HCT116 (cell line): Measurements from ENCODE around the gene SESN3. TPM values are rescaled to one million over a fixed set of nuclear protein-coding genes. Genes with fewer than 3 reads are reported as not detected.

Experiments used
- ATAC-seq: fragments of 200-7000 bp; cut with Tn5 transposase; 2 replicates; pipeline ENCODE4 v1.9.1; 2020; ENCODE audit warnings: mild to moderate bottlenecking, moderate library complexity
- BruUV-seq: library from RNA; stranded (reverse); fragments of 400-500 nt; replicated peaks from 2 replicates; lab custom pipeline; 2021; lab: Mats Ljungman, UMichigan
- CTCF ChIA-PET: fragments of 300-600 bp; sonication (Branson Sonifier 250); formaldehyde crosslinking; loops from one replicate; lab custom pipeline; 2021; ENCODE audit warnings: antibody characterized with exemption; lab: Charles Lee
- POLR2A ChIA-PET: fragments of 300-600, 350-600 bp; sonication (Branson Sonifier 250); formaldehyde crosslinking; loops from one replicate; lab custom pipeline; 2021; ENCODE audit warnings: antibody characterized with exemption; lab: Charles Lee
- RAD21 ChIA-PET, 2 experiments: fragments of 300-600 bp; sonication (Branson Sonifier 250); formaldehyde crosslinking; loops; one replicate each; lab custom pipeline; 2023; ENCODE audit warnings: low total read pairs in 2 of 2; ENCODE audit not compliant: uncharacterized antibody in 2 of 2, unreplicated experiment in 2 of 2, low non-redundant PET in 1 of 2; lab: Charles Lee
- DNase-seq: peaks from one replicate; pipeline ENCODE4 v3.0.0-alpha.2; 2010; ENCODE audit warnings: low read depth, low spot score
- H2AFZ ChIP-seq: fragments of 200-600 bp; shearing (Covaris generic), sonication (generic); 2 replicates; pipeline ENCODE4 v1.6.1; 2017; ENCODE audit warnings: low read depth, mixed run types, mixed read lengths, antibody characterized with exemption, low read length; ENCODE audit not compliant: poor library complexity, severe bottlenecking
- H3K27ac ChIP-seq: 2 replicates; pipeline ENCODE4 v1.5.1; 2012; ENCODE audit warnings: low read depth, low read length
- H3K27me3 ChIP-seq: fragments of 200-600 bp; sonication (generic); 2 replicates; pipeline ENCODE4 v1.6.1; 2016; ENCODE audit warnings: mixed run types, low read length, mixed read lengths; ENCODE audit not compliant: insufficient read depth
- H3K36me3 ChIP-seq, 2 experiments: fragments of 200-500 bp in 1 of 2; fragments of 200-600 bp in 1 of 2; sonication (Bioruptor generic) in 1 of 2; sonication (generic) in 1 of 2; 2 replicates each; pipeline versions ENCODE4 v1.5.1 to v1.6.1; 2014 to 2016; ENCODE audit warnings: low read length in 2 of 2, inconsistent platforms in 1 of 2, mixed read lengths in 1 of 2, mixed run types in 1 of 2; ENCODE audit not compliant: insufficient read depth in 2 of 2, control insufficient read depth in 1 of 2
- H3K4me1 ChIP-seq, 2 experiments: fragments of 200-600 bp in 1 of 2; sonication (generic) in 1 of 2; 2 replicates each; pipeline versions ENCODE4 v1.5.1 to v1.6.1; 2012 to 2017; ENCODE audit warnings: low read length in 2 of 2, inconsistent platforms in 1 of 2, mild to moderate bottlenecking in 1 of 2, mixed read lengths in 1 of 2, mixed run types in 1 of 2, moderate library complexity in 1 of 2; ENCODE audit not compliant: insufficient read depth in 2 of 2, control insufficient read depth in 1 of 2
- H3K4me2 ChIP-seq: fragments of 200-600 bp; sonication (generic); 2 replicates; pipeline ENCODE4 v1.6.1; 2017; ENCODE audit warnings: mixed run types, low read length, mixed read lengths
- H3K4me3 ChIP-seq, 2 experiments: fragments of 200-600 bp in 1 of 2; sonication (generic) in 1 of 2; replicated peaks in 1 of 2; 2 replicates each; pipeline ENCODE4 v1.5.1; 2011 to 2016; ENCODE audit warnings: low read length in 2 of 2, control low read depth in 1 of 2, low read depth in 1 of 2, mild to moderate bottlenecking in 1 of 2, mixed read lengths in 1 of 2, mixed run types in 1 of 2
- H3K79me2 ChIP-seq: fragments of 200-600 bp; sonication (generic); 2 replicates; pipeline ENCODE4 v1.6.1; 2017; ENCODE audit warnings: mild to moderate bottlenecking, mixed run types, low read length, moderate library complexity, mixed read lengths; ENCODE audit not compliant: insufficient read depth
- H3K9ac ChIP-seq: fragments of 200-600 bp; sonication (generic); 2 replicates; pipeline ENCODE4 v1.6.1; 2016; ENCODE audit warnings: low read length, mixed read lengths
- H3K9me2 ChIP-seq: fragments of 200-600 bp; sonication (generic), shearing (Covaris generic); 2 replicates; pipeline ENCODE4 v1.6.1; 2017; ENCODE audit warnings: mixed run types, mild to moderate bottlenecking, moderate library complexity; ENCODE audit not compliant: insufficient read depth
- H3K9me3 ChIP-seq, 2 experiments: fragments of 200-500 bp in 1 of 2; fragments of 200-600 bp in 1 of 2; sonication (Bioruptor generic) in 1 of 2; sonication (generic) in 1 of 2; 2 replicates each; pipeline ENCODE4 v1.6.1; 2014 to 2017; ENCODE audit warnings: low read length in 2 of 2, mixed read lengths in 2 of 2, inconsistent platforms in 1 of 2, low read depth in 1 of 2, mild to moderate bottlenecking in 1 of 2, mixed run types in 1 of 2, moderate library complexity in 1 of 2; ENCODE audit not compliant: control insufficient read depth in 1 of 2, insufficient read depth in 1 of 2
- H4K20me1 ChIP-seq: fragments of 200-600 bp; sonication (generic), shearing (Covaris generic); 2 replicates; pipeline ENCODE4 v1.6.1; 2017; ENCODE audit warnings: mixed run types, mild to moderate bottlenecking, moderate library complexity; ENCODE audit not compliant: insufficient read depth
- EGR1 ChIP-seq: IDR thresholded peaks from 2 replicates; pipeline ENCODE4 v1.6.1; 2012; ENCODE audit warnings: low read depth
- EZH2phosphoT487 ChIP-seq: fragments of 200-600 bp; IDR thresholded peaks from 2 replicates; pipeline ENCODE4 v1.6.1; 2018; ENCODE audit warnings: antibody characterized with exemption, borderline replicate concordance
- POLR2AphosphoS5 ChIP-seq: IDR thresholded peaks from 2 replicates; pipeline ENCODE4 v1.6.1; 2011; ENCODE audit warnings: mild to moderate bottlenecking, low read depth, low read length, moderate library complexity
- SP1 ChIP-seq: IDR thresholded peaks from 2 replicates; pipeline ENCODE4 v1.6.1; 2012; ENCODE audit warnings: low read depth
- SRF ChIP-seq: IDR thresholded peaks from 2 replicates; pipeline ENCODE4 v1.6.1; 2012; ENCODE audit warnings: low read depth
- YY1 ChIP-seq: IDR thresholded peaks from 2 replicates; pipeline ENCODE4 v1.6.1; 2011; ENCODE audit warnings: low read length, low read depth, moderate library complexity, mild to moderate bottlenecking; ENCODE audit not compliant: insufficient replicate concordance; ENCODE audit errors: extremely low read depth
- intact Hi-C: fragments of 100-400 bp; cut with micrococcal nuclease; formaldehyde crosslinking; loops from 2 replicates; pipeline ENCODE4 v1.10.0; 2022
- total RNA-seq: library from RNA; stranded (reverse); gene quantifications from one replicate; pipeline ENCODE4 v1.2.1, GENCODE V29; 2021; ENCODE audit not compliant: unreplicated experiment
- TF ChIP-seq, protein P1 (sequence below): IDR thresholded peaks from 2 replicates; pipeline ENCODE4 v1.6.1; 2012

The SESN3 gene
- total RNA-seq, 1 experiment from 2014 or later, result 4.2 TPM

DNA sequence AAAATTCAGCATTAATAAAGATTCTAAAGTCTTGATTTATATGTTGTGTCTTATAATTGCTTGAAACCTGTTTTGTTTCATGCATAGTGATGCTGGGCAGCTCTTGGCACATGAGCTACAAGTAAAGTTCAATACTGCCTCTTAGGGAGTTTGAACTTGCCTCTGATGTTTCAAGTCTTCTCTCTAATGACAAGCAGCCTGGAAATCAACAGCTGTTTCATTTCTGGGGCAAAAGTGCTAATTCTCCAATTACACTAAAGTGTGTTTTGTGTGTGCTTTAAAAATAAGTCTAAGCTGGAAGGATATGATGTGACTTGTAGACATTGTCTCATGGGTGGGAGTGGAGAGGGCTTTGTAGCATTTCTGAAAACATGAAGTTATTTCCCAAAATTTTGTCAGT, 23.7 kb upstream of the SESN3 start:
- Histone ChIP-seq H3K36me3 (no peaks in the 10 kb centered on the region), H3K4me2 (peak overlapping the region; percentile 59), H3K9me2 (no peaks in the 10 kb centered on the region), H3K4me1 (peaks cover 13 to 14% of the 10 kb centered on the region in 2 experiments), H3K27me3 (no peaks in the 10 kb centered on the region), H3K27ac (no peak overlapping the region), H3K79me2 (no peaks in the 10 kb centered on the region), H3K9me3 (no peaks in the 10 kb centered on the region)
- CTCF ChIA-PET, result no interaction called here
- no peak for TF ChIP-seq YY1
- TF ChIP-seq SRF, result no peak
- TF ChIP-seq, protein P1, sequence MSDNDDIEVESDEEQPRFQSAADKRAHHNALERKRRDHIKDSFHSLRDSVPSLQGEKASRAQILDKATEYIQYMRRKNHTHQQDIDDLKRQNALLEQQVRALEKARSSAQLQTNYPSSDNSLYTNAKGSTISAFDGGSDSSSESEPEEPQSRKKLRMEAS, result no peak
- TF ChIP-seq EGR1, result no peak
- TF ChIP-seq, all 23 proteins: peak for 0
- peak overlapping the region; percentile 82 for H2AFZ ChIP-seq
- ATAC-seq (no peak), DNase-seq (no peak)
- BruUV-seq, result no TSS peak
- H3K4me3 ChIP-seq, result no peak overlapping the region
- RAD21 ChIA-PET, result interaction anchor here in 1 of 2 experiments (0.6 kb wide), 1 partner anchor 24 kb away, joined by 5 read pairs; the partner anchor contains the start of gene SESN3
- H3K9ac ChIP-seq, result no peak overlapping the region
- H4K20me1 ChIP-seq, result no peaks in the 10 kb centered on the region
- POLR2A ChIA-PET, result no interaction called here
- intact Hi-C loops, result loop anchor here (1.0 kb wide), 1 partner anchor 23 kb away; the partner anchor contains the start of gene SESN3

DNA sequence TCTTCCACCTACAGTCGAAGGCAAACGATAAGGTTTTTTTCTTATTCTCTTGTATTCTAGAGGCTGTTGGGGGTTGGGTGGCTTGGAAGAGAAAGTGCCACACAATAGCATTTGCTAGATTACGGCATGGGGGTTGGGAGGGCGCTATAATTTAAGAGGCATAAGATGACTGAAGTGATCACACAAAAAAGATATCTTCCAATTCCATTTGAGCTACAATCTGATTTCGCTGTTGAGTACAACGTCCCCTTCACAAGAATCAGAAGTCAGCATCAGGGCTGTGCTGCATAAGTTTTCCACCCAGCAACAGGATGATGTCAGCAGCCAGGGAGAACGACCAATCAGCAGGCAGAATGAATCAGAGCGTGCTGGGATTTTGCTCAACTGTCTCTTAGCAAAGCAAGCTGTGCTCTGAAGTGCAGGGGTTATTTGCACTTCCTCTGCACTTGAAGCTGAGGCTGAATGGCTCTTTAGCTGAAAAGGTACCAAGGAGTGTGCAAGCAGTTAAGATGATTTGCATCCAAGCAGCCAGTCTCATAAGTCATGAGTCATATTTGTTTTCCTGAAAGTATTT, 23.2 kb upstream of the SESN3 start:
- POLR2A ChIA-PET, result no interaction called here

More for the DNA sequence above, 23.2 kb upstream of the SESN3 start:
- Histone ChIP-seq H3K4me3 (peak overlapping the region; percentile 24 to 38), H3K79me2 (no peaks in the 10 kb centered on the region), H3K4me1 (peaks cover 13 to 14% of the 10 kb centered on the region in 2 experiments), H3K9me3 (no peaks in the 10 kb centered on the region), H2AFZ (peak overlapping the region; percentile 82), H3K27ac (no peak overlapping the region), H3K27me3 (no peaks in the 10 kb centered on the region), H3K9ac (no peak overlapping the region), H3K9me2 (no peaks in the 10 kb centered on the region), H3K36me3 (no peaks in the 10 kb centered on the region), H4K20me1 (no peaks in the 10 kb centered on the region), H3K4me2 (peak overlapping the region; percentile 59)
- no TSS peak for BruUV-seq
- ChIA-PET RAD21 (interaction anchor here in 1 of 2 experiments (0.6 kb wide), 1 partner anchor 23 kb away, joined by 5 read pairs; the partner anchor contains the start of gene SESN3), CTCF (interaction anchor here (1.5 kb wide), 1 partner anchor 451 kb away, joined by 3 read pairs; no protein-coding TSS in a partner anchor)
- DNase-seq, result peak; percentile 64
- intact Hi-C loops, result loop anchor here (1.0 kb wide), 1 partner anchor 23 kb away; the partner anchor contains the start of gene SESN3
- TF ChIP-seq EZH2phosphoT487 (no peak), POLR2AphosphoS5 (peak; percentile 33), SRF (no peak), SP1 (peak; percentile 26; the same call in 1 of the 2 replicates)
- peak; percentile 99 for ATAC-seq
